Stimulated activated CD4-positive, alpha-beta T cell treated with anti-CD3 and anti-CD28 coated beads, Interleukin-4, amount 100 ng/mL, for 48 hours (primary cell): Measurements from ENCODE around the gene MAGI1.
"Not testable (repeated sequence)": the region's sequence is repeated elsewhere in the genome, so short reads cannot be mapped to it uniquely, and the experiment has no call there.

Experiments used
- DNase-seq, 2 donors: peaks; one replicate each; pipeline ENCODE4 v3.0.0-alpha.2; 2020; ENCODE audit warnings: low read depth in 2 of 2

MAGI1 gene

DNA sequence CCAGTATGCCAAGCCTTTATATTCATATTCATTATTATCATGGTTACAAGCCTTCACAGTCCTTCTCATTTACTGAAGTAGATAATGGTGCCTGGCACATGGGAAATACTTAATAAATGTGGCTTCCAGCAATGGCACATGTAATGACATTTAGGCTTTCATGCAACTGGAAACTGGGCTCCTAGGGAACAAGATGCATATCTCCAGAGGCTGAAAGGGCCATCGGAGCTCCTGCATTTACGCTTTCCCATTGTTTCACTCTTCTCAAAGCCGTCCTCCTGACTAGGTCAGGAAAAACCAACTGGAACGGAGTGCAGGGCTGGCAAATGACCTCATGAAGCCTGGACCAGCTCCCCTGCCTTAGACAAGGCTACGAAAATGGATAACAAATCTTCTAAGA is 474.9 kb downstream of the MAGI1 start:
- no peak for DNase-seq

DNA sequence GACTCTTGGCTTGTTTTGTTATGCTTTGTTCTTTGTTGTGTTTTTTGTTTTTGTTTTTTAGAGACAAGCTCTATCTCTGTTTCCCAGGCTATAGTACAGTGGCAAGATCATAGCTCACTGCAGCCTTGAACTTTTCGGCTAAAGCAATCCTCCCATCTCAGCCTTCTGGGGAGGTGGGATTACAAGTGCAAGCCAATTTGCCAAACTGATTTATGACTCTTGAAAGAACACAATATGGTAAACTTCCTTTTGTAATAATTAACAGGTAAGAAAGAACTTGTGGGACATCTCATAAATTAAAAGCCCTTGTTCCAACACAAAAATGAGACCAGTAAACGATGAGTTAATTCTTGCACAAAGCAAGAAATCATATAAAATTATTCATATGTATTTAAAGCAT is 476.3 kb downstream of the MAGI1 start:
- DNase-seq = no peak

DNA sequence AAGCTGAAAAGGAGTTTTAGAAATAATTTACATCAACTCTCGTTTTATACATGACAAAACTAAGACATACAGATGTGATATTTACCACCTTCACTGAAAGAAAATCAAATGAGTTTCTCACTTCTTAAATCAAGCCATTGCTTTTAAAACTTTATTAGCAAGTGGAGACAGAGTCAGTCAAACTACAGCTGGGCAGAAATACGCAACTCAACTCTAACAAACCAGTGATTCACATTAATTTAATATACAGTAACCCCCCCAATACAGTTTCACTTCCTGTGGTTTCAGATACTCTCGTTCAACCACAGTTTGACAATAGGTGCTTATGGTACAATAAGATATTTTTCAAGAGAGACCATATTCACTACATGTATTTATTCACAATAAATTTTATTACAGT is 477.1 kb downstream of the MAGI1 start:
- no peak for DNase-seq

DNA sequence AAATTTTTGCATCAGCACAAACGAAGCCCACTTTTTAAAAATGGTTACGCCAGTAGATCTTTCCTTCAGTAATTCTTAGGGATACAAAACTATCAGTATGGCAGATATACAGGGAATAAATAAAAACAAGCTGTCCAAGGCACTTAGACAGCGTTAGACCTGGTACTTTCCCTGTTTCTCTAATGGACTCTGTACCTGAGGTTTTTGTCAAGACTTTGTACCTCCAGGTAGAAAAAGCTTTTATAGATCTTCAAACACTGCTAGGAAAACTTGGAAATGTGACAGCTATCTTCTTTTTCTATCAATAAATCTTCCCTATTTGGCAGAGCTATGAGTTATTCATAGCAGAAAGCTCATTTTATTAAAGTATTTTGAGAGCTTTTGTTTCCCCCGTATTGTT is 477.8 kb downstream of the MAGI1 start:
- DNase-seq = no peak

DNA sequence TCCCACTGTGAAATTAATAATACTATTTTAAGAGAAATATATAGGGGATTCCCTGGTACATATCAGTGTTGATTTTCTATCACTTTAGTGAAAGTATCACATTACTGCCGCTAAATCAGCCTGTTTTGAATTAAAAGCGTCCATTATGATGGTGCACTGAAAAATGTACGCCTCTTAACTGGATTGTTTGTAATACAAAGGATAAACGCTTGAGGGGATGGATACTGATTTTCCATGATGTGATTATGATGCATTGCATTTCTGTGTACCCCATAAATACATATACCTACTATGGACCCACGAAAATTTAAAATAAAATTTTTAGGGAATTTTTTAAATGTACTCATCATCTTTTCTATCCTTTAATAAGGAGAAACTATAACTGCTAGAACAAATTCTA is 478.6 kb downstream of the MAGI1 start:
- DNase-seq = no peak

DNA sequence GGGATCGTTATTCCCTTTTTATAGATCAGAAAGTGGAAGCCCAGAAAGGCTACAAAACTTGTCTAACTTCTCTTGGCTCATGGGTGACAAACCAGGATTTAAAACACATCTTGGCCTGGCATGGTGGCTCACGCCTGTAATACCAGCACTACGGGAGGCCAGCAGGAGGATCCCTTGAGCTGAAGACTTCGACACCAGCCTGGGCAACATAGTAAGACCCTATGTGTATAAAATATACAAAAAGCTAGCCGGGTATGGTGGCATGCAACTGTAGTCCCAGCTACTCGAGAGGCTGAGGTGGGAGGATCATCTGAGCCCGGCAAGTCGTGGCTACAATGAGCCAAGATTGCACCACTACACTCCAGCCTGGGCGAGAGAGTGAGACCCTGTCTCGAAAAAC is 479.1 kb downstream of the MAGI1 start:
- DNase-seq = no peak

DNA sequence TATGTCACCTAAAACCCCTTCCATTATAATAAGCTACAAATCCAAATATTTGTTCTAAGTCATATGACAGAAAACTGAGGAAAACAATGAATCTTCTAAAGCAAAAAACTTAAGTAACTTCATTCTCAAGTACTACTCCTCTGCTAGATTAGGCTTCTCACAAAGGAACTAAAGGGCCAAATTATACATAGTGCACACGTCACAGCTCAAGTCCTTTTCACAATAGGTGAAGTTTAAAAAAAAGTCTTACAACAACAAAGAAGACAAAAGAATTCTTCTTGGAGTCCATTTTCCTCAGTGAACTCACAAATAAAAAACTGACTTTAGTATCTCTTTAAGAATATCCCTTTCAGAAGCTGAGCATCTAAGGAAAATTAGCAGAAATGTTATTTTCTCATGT is 479.9 kb downstream of the MAGI1 start:
- no peak for DNase-seq

DNA sequence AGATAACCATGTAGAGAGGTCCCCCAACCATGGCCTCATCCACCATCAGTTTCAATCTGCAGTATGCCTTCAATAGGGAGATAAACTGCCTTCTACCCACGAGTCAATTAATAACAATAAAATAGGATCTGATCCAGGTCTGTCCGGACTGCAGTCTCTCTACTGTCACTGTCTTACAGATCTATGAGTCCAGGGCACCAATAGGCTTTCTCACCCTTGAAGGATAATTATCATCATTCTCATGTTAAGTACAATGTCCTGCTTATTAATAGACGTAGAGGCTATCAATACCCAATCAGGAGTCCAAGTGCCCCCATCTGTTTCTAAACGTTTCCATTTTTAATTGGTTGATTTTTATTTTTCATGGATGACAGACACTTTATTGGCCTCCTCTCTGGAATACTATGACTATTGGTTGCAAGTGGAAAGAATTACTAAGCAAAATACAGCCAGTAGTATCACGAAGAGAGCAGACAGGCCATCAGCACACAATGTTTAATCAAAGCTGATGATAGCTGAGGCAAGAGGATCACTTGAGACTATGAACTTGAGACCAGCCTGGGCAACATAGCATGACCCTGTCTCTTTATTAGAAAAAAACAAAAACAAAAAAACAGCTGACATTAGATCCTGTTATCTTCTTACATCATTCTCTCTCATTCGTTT is 480.7 kb downstream of the MAGI1 start:
- DNase-seq = no peak

DNA sequence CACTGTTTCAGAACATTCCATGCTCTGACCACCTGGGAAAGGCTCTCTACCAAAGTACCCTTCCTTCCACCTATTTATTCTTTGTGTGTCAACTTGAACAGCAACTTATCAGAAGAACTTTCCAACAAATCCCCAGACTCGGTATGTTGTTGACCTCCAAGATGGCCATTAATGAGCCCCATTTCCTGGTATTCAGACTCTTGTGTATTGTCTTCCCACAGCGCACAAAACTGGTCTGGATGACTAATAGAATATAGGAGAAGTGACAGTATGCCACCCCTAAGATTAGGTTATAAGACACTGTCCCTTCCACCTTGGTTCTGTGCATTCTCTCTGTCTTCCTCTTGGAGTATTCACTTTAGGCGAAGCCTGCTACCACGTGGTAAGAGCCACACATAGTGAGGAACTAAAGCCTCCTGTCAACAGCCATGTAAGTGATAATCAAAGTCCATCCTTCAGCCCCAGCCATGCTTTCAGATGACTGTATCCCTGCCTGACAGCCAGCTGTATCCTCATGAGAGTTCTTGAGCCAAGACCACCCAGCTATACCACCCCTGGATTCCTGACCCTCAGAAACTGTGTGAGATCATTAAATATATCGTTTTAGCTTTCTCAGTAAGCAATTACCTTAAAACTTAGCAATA is 481.7 kb downstream of the MAGI1 start:
- no peak for DNase-seq

DNA sequence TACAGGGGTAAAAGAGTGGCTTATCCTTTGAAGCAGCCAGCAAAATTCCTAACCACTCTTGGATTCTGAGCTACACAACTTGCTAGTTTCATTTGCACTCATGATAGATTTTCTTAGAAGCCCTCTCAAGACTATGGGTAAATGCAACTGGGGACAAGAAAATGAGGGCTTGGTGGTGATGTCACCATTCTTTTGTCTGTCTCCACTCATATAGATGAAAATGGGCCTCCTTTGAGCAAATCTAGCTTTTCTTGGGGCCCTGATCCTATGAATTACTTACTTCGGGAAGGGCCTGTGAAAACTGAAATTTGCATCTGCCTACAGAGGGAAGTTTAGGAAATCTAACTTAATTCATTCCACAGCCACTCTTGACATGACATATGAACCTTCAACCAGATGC is 486.3 kb downstream of the MAGI1 start:
- DNase-seq = no peak

DNA sequence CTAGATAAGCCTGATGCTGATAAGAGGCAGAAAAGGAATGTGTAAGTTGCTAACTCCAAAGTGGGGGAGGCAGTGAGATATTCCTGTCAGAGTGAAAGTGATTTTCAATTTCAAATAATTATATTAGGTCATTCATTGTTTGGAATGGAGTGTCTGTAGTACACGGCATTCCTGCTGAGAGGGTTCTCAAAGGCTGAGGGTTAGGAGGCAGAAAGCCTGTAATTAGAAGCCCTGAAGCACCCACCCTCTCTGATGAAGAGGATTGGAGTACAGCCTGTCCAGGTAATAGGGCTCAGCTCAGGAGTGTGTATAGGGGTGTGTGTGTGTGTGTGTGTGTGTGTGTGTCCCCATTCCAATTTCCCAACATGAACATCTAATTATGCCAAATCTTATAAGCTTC is 486.8 kb downstream of the MAGI1 start:
- no peak for DNase-seq

DNA sequence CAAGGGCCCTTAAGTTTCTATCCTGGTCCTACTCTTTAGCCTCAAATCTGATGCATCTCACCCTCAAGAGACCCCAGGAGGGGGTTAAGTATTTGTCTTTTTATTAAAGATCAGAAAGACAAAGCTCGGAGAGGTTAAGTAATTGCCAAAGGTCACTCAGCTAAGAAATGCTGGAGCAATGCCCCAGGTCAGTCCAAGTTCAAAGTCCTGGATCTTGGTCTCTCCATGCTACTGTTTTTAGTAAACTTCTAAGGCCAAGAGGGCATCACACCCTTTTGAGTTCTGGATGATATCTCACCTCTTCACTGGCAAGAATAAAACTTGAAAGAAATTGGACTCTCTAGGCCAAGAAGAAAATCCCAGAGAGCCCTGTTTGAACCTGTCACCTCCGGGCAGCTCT is 488.6 kb downstream of the MAGI1 start:
- no peak for DNase-seq

DNA sequence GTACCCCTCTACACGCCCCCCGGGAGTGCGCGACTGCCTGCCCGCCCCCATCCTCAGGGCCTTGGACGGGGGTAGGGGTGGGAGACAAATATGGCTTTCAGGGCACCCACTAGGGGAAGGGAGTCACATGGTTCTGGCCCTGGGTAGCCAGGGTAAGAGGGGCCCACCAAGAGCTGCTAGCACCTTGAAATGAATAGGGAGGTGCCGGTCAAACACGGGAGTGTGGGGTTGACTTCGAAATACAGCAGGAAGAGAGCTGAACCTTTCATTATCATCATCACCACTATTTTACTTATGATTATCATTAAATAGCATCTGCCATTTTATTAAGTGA is 489.1 kb downstream of the MAGI1 start:
- DNase-seq = no peak

DNA sequence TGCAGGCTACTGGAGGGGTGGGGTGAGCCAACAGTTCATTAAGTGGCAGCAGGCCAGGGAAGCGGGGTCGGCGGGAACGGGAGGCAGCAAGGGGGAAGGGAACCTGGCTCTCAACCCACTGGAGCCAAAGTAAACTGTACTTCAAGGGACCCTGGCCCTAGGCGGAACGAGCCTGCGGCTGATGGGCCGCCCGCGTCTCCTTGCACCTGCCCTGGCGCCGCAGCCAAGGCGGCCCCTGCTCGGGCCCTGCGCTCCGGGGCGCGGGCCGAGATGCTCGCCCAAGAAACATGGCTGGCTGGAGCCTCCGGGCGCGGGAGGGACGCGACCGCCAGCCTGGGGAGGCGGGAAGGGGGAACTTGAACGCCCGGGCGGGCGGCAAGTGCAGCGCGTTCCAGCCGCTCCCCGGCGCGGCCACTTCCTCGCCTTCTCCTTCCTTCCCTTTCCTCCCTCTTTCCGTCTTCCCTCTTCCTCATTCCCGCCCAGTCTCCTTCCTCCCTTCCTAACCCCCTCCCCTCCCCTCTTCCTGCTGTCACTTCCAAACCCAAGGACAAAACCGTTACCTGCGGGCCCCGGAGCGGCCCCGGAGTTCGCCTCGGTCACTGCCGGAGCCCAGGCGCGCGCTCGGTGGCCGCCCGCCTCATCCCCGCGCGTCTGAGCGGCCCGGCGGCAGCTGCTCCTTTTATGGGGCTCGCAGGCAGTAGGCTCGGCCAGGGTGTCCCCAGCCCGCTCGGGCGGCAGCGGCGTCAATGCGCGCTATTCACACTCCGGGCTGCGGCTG is 489.7 kb downstream of the MAGI1 start:
- no peak for DNase-seq

DNA sequence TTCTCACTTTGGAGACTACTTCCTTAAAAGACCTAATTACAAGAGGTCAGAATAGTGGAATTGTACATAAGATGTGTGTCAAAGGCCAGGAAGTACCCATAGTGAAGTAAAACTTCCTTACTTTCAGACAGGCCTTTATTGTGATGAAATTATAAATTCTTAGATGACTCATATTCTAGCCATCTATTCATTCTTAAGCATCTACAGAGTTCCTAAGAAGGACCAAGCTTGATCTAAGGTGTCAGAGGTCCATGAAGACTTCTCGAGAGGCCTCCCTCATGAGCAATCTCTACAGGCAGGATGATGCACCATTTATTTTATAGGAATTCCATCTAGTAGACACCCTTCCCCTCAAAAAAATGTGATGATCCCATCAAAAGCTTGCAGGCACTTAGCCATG is 493.3 kb downstream of the MAGI1 start:
- no peak for DNase-seq

DNA sequence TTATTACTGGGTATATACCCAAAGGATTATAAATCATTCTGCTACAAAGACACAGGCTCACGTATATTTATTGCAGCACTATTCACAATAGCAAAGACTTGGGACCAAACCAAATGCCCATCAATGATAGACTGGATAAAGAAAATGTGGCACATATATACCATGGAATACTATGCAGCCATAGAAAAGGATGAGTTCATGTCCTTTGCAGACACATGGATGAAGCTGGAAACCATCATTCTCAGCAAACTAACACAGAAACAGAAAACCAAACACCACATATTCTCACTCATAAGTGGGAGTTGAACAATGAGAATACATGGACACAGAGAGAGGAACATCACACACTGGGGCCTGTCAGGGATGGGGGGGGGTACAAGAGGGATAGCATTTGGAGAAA is 495.3 kb downstream of the MAGI1 start:
- DNase-seq = not testable (repeated sequence)

DNA sequence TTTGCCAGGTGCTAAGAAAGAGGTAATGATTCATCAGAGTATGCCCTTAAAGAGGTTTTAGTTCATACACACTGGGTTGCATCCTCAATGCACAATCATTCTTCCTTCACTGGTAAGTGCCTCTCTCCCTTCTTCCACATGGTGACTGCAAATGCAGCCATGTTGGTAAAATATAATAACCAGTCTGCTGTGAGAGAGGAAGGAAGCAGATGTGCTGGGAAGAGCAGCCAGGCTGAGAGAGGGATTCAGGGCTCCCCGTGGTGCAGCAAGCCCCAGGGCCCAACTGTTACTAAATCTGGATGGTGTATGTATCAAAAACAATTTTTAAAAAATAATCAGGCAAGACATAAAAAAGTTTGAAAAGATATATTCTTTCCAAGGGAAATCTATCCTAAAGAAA is 498.1 kb downstream of the MAGI1 start:
- DNase-seq = no peak

DNA sequence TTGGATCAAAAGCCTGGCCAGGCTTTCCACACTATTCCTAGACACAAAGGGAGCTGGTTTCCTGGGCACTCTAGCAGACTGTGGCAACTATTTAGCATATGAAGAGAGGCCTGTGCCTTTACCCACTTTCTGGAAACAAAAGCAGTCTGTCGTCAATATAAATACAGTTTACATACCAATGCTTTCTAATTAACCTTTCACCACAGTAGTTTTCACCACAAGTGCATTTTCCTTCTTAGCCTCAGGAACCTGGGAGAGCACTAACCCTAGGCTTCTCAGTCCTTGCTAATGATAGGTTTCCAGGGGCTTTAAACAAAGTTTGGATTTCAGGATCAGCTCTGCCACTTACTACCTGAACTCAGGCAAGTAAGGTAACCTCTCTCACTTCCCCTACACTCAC is 499.1 kb downstream of the MAGI1 start:
- DNase-seq = no peak

DNA sequence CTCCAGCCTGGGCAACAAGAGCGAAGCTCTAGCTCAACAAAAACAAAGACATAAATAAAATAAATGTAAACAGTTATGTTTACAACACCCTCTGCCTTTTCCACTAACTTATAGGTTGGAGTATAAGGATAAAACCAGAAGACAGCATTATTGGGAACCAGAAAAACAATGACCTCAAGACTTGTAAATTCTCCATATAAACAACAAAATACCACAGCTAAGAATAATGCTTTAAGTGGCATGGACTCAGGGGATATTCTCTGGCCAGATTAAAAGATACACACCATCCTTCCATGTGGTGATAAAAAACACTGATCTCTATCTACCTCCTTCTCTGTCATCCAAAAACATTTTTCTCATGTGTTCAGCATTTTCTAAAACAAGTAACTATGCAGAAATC is 500.6 kb downstream of the MAGI1 start:
- DNase-seq = no peak

DNA sequence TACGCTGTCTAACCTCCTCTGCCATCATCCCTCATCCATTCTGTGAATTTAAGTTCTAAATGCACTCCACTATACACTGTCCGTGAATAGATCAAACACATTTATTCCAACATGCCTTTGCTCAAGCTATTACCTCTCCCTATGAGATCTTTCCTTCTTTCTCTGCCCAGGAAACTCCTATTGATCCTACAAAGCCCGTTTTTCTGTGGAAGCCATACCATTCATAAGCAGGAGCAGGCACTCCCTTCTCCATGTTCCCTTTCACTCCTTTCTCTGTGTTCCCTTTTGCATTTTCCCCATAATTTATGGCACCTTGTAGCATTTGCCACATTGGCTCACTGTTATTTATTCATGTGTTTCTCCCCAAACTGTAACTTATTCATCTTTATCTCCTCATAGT is 501.6 kb downstream of the MAGI1 start:
- DNase-seq = no peak

DNA sequence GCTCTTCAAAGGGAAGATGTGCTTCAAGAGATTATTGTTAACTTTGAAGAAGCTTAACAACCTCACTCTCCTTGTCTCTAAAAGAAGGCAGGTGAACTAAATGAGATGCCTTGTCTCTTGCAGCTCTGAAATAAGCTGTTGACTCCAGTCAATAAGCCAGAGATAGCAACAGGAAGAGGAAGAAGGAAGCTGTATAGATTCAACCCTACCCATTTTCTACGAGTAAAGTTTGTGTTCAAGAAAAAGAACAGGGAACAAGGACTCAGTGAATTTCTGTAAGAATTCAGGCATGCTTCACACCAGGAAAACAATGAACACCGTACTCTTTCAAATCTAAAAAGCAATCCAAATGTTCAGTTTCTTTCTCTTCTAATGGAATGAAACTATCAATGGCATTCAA is 503.5 kb downstream of the MAGI1 start:
- no peak for DNase-seq

DNA sequence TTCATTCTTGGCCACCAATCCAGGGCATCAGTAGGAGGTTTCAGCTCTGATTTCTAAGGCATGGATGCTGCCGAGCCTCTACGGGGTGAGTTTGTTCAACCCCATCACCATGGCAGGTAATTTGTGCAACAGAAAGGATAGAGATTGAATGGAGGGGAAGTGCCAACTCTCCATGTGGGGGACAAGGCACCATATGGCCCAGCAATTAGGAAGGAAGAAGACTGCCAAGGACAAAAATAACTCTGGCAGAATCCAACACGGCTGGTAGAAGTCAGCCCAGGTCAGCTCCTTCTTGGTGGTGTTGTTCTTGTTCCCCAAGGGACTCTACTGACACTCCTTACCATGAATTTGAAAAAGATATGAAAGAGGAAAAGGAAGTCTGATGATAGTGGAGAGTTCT is 503.9 kb downstream of the MAGI1 start:
- no peak for DNase-seq

DNA sequence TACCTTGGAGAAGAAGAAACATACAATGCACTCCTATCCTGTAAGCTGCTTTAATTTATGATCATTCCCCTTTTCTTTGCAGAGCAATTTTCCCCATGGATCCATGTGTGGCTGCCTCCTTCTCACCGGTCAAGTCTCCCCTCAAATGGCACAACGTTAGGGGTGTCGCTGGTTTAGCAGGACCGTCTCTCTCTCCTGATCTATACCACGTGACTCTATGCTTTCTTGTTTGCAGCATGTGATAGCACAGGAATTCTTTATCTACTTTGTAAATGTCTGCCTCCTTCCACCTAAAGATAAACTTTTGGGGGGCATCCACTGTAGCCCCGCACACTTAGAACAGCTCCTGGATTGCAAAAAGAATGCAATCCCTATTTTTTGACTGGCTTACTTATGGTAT is 506.0 kb downstream of the MAGI1 start:
- DNase-seq = no peak
